RPMI8226 (cell line): Measurements from ENCODE around the gene GNA12.
"Not testable (repeated sequence)": the region's sequence is repeated elsewhere in the genome, so short reads cannot be mapped to it uniquely, and the experiment has no call there.

Source experiments
- DNase-seq: peaks from one replicate; pipeline ENCODE4 v3.0.0-alpha.2; 2015

Gene GNA12

DNA sequence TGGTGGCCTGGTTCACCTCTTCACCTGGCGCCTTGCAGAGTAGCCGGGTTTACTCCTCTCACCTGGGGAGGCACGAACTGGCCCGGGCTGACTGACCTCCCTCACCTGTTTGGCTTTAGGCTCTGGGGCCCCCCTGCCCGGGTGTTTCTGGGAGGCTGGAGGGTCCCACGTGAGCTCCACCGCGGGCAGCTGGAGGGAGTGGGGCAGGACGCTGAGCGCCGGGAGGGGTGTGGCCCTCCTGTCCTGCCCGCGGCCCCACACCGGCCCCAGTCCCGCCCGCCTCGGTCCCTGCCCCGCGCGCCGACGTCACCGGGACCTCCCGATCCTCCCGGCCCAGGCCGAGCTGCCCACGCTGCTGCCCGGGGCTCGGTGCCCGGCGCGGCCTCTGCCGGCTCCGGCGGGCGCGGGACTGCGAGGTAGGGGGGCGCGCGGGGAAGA is 156.2 kb downstream of the GNA12 start, which contains the start of gene AMZ1:
TSS of gene AMZ1 (plus strand) at position 322 of the 438 bp plus-strand sequence. CDS start 12,250 bp downstream, outside the sequence.
- DNase-seq, result no peak

DNA sequence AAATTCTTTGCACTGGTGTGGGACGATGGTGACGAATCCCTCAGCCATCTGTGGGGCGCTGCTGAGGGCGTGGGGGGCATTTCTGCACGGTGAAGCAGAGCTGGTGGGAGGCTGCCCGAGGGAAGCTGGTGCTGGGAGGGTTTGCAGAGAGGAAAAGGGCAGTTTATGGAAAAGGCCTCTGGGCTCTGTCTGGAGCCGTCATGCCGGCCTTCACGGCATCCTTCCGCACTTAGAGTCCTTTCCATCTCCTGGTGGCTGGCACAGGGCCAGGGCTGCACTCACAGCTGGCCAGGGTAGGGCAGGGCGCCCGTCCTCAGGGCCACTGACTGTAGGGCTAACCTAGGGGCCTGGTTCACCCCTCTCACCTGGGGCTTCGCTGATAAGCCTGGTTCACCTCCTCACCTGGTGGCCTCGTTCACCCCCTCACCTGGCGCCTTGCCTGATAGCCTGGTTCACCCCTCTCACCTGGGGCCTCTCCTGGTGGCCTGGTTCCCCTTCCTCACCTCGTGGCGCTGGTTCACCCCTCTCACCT is 156.7 kb downstream of the GNA12 start:
- peak; percentile 76 for DNase-seq

DNA sequence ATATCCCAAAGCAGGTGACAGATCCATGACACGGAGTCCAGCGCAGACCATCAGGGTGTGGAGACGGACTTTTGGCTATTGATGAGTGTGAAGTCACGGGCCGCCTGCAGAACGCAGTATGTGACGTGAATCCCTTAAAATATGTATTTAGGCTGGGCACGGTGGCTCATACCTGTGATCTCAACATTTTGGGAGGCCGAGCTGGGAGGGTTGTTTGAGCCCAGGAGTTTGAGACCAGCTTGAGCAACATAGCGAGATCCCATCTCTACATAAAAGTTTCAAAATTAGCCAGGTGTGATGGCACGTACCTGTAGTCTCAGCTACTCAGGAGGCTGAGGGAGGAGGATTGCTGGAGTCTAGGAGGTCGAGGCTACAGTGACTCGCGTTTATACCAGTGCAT is 158.0 kb downstream of the GNA12 start:
- DNase-seq, result no peak

DNA sequence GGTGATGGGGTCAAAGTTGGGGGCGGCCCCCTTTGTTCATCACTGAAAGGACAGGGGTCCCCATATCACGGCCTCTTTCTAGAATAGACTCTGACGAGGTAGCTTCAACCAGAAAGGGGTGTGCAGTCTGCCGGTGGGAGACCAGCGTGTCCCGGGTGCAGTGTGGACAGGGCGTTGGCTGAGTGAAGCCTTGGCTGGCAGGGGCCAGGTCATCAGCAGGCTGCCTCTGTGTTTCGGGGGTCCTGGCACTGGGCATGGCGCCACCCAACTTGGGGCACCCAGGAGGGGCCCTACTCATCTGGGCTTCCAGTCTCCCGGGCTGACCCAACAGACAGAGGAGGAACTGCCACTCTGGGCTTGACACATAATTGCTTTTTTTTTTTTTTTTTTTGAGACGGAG is 159.6 kb downstream of the GNA12 start:
- no peak for DNase-seq

DNA sequence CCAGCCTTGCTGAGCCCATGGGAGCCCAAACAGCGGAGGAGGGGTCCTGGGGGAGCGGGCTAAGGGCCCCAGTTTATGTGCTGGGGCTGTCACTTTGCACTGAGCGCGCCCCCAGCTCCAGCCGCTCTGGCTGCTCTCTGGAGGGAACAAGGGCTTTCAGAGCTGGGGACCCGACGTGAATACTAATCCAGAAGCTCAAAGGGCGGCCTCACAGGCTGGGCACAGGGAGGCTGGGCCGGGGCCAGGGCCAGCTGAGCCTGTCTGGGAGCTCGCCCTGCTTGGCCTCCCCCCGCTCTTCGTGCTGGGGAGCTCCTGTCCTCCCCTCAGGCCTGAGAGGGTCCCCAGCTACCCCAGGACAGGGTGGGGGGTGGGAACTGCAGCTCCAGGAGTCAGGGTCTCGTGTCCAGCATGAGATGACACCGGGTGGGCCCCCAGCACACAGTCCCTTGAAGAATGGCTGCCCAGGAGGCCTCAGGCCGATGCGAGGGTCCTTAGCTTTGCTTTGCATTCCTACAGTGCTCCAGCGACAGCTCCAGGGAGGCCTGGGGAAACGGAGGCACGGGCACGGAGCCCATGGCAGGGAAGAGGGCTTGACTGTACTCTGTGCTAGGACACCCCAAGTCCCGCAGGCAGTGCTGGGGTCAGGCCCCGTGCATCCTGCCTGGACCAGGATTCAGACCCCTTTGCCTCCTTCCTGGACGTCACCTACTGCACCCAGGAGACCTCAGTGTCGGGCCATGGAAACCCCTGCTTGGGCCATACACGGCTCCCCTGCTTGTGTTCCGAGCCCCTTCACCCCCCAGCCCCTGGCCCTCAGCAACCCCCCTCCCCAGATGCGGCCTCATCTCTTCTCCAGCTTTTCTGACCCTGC is 161.9 kb downstream of the GNA12 start:
- no peak for DNase-seq

DNA sequence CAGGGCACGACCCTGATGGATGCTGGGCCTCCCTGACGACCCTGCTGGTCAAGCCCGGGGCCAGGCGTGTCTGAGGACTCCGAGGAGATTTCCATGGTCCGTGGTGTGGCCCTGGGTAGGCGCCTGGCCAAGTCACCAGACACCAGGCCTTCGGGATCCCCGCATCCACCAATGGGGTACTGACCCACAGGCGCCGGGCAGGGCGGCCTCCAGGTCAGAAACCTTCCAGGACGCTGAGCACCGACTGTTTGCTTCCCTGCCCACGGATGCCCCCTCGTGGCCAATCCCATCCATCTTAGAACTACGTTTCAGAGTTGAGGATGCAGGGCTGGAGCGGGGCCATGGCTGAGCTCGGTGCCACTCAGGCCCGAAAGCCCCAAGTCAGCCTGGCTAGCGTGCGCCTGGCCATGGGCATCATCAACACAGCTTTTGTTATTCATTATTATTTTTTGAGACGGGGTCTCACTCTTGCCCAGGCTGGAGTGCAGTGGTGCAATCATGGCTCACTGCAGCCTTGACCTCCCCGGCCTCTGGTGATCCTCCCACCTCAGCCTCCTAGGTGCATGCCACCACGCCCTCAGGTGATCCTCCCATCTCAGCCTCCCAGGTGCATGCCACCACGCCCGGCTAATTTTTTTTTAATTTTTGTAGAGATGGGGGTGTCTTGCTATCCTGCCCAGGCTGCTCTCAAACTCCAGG is 163.2 kb downstream of the GNA12 start:
- DNase-seq, result peak; percentile 78

DNA sequence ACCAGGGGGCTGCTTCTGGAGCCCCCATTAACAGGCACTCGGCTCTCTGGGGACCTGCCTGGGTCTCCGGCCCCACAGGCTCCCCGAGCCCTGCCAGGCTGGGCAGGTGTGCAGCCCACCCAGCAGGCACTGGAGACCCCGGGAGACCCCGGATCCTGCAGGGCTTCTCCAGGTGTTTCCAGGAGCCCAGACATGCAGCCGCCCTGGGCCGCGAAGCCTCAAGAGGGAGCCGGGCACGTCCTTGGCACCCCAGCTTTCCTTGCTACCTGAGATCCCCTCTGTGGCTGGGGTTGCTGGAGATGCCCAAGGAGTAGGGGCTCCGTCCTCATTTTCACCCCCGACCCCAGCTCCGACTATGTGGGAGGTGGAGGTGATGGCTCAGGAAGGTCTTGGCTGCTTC is 163.9 kb downstream of the GNA12 start:
- no peak for DNase-seq

DNA sequence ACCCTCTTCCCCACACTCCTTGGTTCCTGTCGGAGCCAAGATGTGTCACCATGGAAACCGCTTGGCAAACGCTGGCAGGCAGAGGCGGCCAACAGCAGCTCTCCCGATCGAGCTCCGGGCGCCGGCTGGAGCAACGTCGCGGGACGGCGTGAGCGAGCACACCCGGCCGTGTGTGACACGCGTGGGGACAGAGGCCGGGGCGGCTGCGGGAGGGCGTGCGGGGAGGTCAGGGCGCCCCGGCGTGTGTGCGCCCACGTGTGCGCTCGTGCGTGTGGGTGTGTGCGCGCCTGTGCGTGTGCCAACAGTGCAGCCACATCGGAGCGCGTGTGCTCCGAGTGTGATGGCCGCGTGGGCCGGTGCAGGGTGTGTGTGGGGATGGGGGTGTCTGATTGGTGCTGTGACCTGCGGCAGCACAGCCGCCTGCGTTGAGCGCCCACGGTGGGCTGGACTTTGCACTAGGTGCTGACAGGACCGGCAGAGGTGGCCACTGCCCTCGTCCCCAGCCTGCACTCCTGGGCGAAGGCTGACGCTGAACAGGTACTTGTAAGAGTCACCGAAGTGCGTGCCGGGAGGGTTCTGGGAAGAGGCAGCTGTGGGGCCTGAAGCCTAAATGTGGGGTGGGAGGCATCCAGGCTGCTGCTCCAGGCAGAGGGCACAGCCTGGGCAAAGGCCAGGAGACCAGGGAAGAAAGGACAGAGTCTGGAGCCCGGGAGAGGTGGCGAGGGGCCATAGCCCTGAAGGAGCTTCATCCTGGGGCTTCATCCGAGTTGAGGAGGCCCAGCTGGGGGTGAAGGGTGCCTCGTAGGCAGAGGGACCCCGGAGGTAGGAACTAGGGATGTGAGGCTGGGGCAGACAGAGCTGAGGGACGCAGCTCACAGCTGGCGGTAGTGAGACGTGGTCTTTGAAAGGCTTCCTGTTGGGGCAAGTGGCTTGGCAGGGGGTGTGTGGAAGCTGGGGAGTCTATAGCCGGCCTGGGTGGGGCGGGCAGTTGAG is 164.7 kb downstream of the GNA12 start:
- not testable (repeated sequence) for DNase-seq

DNA sequence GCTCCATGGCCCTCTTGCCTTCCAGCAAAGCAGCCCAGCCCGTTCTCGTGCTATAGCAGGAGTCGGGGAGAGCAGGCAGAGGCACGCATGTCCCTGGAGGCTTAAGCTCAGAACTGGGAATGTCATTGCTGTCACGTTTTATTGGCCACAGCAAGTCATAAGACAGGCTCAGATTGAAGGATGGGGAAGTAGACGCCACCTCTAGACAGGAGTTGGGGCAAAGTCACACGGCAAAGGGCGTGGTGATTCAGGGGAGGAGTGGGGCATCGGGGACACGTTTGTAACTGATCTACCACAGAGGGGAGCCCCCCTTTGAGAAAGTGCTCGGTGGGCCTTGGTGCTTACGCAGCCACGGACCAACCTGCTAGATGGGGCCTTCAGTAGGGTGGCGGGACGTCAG is 165.7 kb downstream of the GNA12 start:
- DNase-seq, result not testable (repeated sequence)
